ENCODE data around the gene RNASE1. TPM values are rescaled to one million over a fixed set of nuclear protein-coding genes. Genes with fewer than 3 reads are reported as not detected.

The RNASE1 gene
- total RNA-seq, 1 donor from 2014 or later: not detected

DNA sequence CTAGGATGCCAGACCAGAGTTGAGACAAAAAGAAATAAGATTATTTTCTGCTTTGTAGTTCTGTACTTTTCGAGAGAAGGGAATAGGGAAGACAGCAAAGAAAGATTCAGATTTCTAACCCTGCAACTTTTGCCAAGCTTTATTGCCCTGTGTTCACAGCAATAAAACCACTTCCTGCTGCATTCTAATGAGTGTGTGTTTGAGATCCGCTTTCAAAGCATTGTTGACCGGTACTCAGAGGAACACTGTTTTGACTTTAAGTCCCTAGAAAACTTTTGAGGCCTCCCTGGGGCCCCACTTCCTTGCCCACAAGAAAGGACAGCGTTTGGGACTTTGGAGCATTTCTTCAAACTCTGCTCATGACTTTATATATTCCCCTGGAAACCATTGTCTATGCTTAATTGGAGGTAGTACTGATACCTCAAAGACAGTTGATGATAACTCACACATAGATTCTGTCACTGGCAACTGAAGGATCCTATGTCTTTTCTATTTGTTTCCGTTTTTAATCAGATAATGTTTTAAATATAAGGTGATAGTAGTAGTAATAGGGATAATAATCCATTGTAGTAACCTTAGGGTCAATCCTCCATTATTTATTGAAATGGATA is 20.3 kb downstream of the RNASE1 start:
- H3K9ac ChIP-seq: no peak overlapping the region
- Mint-ChIP-seq H3K27me3 (ENCODE audit: insufficient read depth, low read depth) (peaks cover 2% of the 10 kb centered on the region), H3K36me3 (no peaks in the 10 kb centered on the region), H3K9me3 (peaks cover 2% of the 10 kb centered on the region), H3K27ac (peak overlapping the region; percentile 7), H3K4me3 (no peak overlapping the region), H3K4me1 (peaks cover 17% of the 10 kb centered on the region)
- no peaks in the 10 kb centered on the region for H4K20me1 ChIP-seq (ENCODE audit: low read depth)
- TF ChIP-seq EZH2phosphoT487 (IDR thresholded peaks at IDR 0.05) (no peak), EZH2 (IDR thresholded peaks at IDR 0.05) (no peak)
- TF ChIP-seq, protein P1, sequence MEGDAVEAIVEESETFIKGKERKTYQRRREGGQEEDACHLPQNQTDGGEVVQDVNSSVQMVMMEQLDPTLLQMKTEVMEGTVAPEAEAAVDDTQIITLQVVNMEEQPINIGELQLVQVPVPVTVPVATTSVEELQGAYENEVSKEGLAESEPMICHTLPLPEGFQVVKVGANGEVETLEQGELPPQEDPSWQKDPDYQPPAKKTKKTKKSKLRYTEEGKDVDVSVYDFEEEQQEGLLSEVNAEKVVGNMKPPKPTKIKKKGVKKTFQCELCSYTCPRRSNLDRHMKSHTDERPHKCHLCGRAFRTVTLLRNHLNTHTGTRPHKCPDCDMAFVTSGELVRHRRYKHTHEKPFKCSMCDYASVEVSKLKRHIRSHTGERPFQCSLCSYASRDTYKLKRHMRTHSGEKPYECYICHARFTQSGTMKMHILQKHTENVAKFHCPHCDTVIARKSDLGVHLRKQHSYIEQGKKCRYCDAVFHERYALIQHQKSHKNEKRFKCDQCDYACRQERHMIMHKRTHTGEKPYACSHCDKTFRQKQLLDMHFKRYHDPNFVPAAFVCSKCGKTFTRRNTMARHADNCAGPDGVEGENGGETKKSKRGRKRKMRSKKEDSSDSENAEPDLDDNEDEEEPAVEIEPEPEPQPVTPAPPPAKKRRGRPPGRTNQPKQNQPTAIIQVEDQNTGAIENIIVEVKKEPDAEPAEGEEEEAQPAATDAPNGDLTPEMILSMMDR (IDR thresholded peaks at IDR 0.05): no peak
- H2AFZ ChIP-seq (replicated peaks): peak overlapping the region; percentile 90
- H3F3A ChIP-seq (ENCODE audit: low read depth): peaks cover 20% of the 10 kb centered on the region
- no peaks in the 10 kb centered on the region for H3K36me3 ChIP-seq
- no peaks in the 10 kb centered on the region for H3K27me3 ChIP-seq
- H3K79me2 ChIP-seq (ENCODE audit: low read depth): no peaks in the 10 kb centered on the region
- H3K4me3 ChIP-seq: no peak overlapping the region
- no peaks in the 10 kb centered on the region for H3K9me3 ChIP-seq (ENCODE audit: low read depth)
- H3K4me1 ChIP-seq: peaks cover 22% of the 10 kb centered on the region
- peak; percentile 18 for DNase-seq (ENCODE audit: low spot score)
- no peak overlapping the region for H3K27ac ChIP-seq
- H3K4me2 ChIP-seq: peak overlapping the region; percentile 50

DNA sequence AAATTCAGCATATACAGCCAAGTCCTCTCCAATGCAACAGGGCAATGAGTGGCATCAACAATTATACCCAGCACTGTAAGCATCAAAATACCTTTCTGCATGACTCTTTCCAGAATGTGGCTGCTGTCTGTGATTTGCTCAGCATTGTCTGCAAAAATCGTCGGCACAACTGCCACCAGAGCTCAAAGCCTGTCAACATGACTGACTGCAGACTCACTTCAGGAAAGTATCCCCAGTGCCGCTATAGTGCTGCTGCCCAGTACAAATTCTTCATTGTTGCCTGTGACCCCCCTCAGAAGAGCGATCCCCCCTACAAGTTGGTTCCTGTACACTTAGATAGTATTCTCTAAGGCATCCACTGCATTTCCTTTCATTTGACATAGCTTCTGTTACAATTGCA is 20.8 kb downstream of the RNASE1 start:
- no peaks in the 10 kb centered on the region for H3K36me3 Mint-ChIP-seq
- no peak for DNase-seq (ENCODE audit: low spot score)
- Histone ChIP-seq H3F3A (ENCODE audit: low read depth) (peaks cover 20% of the 10 kb centered on the region), H4K20me1 (ENCODE audit: low read depth) (no peaks in the 10 kb centered on the region), H3K9ac (no peak overlapping the region), H2AFZ (replicated peaks) (peak overlapping the region; percentile 90), H3K4me2 (peak overlapping the region; percentile 50), H3K4me1 (peaks cover 22% of the 10 kb centered on the region), H3K9me3 (ENCODE audit: low read depth) (no peaks in the 10 kb centered on the region), H3K4me3 (no peak overlapping the region), H3K27ac (no peak overlapping the region), H3K27me3 (no peaks in the 10 kb centered on the region), H3K36me3 (no peaks in the 10 kb centered on the region), H3K79me2 (ENCODE audit: low read depth) (no peaks in the 10 kb centered on the region)
- TF ChIP-seq, protein P1 (IDR thresholded peaks at IDR 0.05): no peak
- no peak for TF ChIP-seq EZH2 (IDR thresholded peaks at IDR 0.05)
- no peak for TF ChIP-seq EZH2phosphoT487 (IDR thresholded peaks at IDR 0.05)
- peaks cover 2% of the 10 kb centered on the region for H3K9me3 Mint-ChIP-seq
- peaks cover 2% of the 10 kb centered on the region for H3K27me3 Mint-ChIP-seq (ENCODE audit: insufficient read depth, low read depth)
- peaks cover 17% of the 10 kb centered on the region for H3K4me1 Mint-ChIP-seq
- H3K4me3 Mint-ChIP-seq: no peak overlapping the region
- H3K27ac Mint-ChIP-seq: peak overlapping the region; percentile 7

DNA sequence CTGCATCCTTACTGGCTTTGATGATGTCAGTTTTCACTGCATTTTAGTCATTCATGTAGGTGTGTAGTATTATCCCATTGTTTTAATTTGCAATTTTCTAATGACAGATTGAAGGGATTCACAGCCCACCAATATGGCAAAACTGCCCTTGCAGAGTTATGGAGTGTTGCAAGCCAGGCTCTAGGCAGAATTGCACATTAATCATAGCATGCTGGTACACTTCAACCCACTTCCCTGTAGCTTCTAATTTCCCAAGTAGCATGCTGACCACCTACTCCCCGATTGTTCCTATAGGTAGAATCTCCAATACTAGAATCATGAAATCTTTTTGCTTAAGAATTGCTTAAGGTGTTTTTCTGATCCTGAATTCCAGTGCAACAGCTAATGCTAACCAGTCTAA is 26.7 kb downstream of the RNASE1 start:
- Histone ChIP-seq H3K4me1 (peaks cover 3% of the 10 kb centered on the region), H3K79me2 (ENCODE audit: low read depth) (no peaks in the 10 kb centered on the region), H3K9me3 (ENCODE audit: low read depth) (no peaks in the 10 kb centered on the region), H3K27me3 (no peaks in the 10 kb centered on the region), H3K9ac (no peak overlapping the region), H3K4me3 (no peak overlapping the region), H3K27ac (no peak overlapping the region), H4K20me1 (ENCODE audit: low read depth) (no peaks in the 10 kb centered on the region), H3K36me3 (no peaks in the 10 kb centered on the region), H3K4me2 (no peak overlapping the region), H2AFZ (replicated peaks) (no peak overlapping the region), H3F3A (ENCODE audit: low read depth) (peaks cover 3% of the 10 kb centered on the region)
- Mint-ChIP-seq H3K9me3 (no peaks in the 10 kb centered on the region), H3K4me1 (peaks cover under 1% of the 10 kb centered on the region), H3K27ac (no peak overlapping the region), H3K4me3 (no peak overlapping the region), H3K36me3 (no peaks in the 10 kb centered on the region), H3K27me3 (ENCODE audit: insufficient read depth, low read depth) (peaks cover 2% of the 10 kb centered on the region)
- DNase-seq (ENCODE audit: low spot score): no peak
- TF ChIP-seq, protein P1 (IDR thresholded peaks at IDR 0.05): no peak
- TF ChIP-seq EZH2phosphoT487 (IDR thresholded peaks at IDR 0.05): no peak
- TF ChIP-seq EZH2 (IDR thresholded peaks at IDR 0.05): no peak
